HG02870 (cell line): ENCODE results near the gene THUMPD1.
"Not testable (repeated sequence)": the region's sequence is repeated elsewhere in the genome, so short reads cannot be mapped to it uniquely, and the experiment has no call there.

Source experiments
- ATAC-seq: cut with Tn5 transposase; IDR thresholded peaks from one replicate; pipeline ENCODE4 v1.9.1; 2021; ENCODE audit warnings: mild to moderate bottlenecking, moderate library complexity; ENCODE audit not compliant: unreplicated experiment

The THUMPD1 gene

DNA sequence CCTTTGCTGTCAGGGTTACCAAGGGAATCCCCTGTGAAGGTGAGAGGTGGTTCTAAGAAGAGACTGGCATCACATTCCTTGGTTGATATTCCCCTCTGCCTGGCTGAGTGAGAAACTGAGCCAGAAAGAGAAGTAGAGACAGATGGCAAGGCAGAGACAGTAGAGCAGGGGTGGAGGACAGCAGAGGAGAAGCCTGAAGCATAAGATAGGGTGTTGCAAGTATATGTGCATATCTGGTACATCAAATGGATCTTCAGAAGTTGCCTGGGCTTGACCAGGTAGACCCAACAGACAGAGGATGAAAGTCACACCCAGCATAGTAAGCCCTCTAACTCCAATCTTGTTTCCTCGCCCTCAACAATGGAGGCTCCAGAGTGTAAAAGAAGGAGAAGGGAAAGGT lies 7.9 kb upstream of the THUMPD1 start:
- ATAC-seq = no peak

DNA sequence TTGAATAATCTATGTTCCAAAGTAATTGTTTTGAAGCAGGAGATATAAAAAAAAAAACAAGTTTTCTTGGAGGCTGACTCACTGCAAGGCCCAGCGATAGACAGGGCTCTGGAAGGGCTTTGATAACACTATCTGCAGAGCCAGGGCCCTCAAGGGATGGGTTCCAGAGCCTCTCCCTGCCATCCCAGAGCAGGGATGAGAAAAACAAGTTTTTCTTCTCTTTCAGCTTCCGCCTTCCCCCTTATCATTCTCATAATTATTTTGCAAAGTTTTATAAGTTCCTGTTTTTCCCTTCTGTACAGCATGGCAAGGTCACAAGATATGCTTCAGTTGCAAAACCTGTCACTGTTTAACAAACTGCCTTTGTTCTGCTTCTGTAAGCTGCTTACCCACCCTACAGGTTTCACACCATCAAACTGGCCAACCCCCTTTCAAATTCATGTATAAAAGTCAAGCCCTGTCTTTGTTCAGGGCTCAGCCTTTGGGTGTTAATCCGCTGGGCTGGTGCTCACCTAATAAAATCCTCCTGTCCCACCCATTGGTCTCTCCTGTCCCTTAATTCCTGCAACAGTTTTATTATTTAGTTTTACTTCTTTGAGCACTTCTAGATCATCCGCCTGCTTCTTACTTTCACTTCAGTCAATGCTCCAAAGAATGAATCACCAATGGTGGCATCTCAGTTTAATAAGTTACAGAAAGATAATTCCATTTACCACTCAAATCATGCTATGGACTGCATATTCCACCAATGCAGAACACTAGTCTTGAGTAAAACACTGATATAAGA lies 5.6 kb upstream of the THUMPD1 start:
- no peak for ATAC-seq

DNA sequence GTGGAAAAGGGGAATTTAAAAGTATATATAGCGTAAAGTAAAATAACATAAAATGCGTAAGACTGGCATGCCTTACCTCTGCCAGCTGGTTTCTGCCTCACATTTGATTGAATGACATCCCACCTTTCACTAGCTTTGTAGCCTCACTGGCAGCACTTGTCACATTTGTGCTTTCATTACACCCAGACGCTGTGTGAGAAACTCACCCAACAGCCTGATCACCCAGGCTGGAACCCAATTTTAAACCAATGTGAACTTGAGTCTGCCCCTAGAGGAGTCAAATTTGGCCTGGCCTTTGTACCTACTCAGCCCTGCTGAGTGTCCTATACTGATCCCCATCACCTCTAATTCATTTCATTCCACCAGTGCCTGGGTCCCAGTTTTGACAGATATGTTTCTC lies 4.8 kb upstream of the THUMPD1 start:
- ATAC-seq = no peak

DNA sequence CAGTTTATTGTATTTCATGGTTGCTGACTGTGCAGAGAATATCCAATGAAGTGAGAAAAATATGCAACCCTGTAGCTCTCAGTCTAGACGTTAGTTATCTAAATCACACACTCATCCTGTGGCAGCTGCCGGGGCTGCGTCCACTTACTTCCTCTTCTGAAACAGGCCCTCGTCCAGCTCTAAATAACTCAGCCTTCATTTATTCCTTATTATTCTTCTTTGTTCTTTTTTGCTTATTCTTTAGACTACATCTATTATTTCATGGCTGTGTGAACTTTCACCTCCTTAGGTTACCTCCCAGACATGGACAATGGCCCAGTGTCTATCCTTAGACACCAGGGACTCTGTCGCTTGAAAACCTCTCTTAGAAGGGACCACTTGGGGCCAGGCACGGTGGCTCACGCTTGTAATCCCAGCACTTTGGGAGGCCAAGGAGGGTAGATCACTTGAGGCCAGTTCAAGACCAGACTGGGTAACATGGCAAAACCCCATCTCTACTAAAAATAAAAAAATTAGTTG lies 3.4 kb upstream of the THUMPD1 start:
- ATAC-seq = no peak

DNA sequence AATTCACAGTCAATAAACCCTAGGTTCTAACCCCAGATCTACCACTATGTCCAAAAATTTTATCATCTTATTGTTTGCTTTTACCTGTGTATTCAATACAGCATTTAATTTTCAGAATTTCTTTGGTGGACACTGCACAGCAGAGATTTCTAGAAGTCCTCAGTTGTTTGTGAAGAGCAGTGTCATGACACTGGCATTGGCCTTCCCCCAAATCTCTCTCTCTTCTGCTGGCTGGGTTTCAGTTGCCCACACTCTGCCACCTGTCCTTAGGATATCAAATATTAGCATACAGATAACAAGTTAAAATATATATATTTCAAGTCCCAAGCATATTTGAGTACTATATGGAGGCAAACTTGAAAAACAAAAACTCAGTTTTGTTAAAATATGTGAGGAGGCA lies 2.0 kb upstream of the THUMPD1 start:
- no peak for ATAC-seq

DNA sequence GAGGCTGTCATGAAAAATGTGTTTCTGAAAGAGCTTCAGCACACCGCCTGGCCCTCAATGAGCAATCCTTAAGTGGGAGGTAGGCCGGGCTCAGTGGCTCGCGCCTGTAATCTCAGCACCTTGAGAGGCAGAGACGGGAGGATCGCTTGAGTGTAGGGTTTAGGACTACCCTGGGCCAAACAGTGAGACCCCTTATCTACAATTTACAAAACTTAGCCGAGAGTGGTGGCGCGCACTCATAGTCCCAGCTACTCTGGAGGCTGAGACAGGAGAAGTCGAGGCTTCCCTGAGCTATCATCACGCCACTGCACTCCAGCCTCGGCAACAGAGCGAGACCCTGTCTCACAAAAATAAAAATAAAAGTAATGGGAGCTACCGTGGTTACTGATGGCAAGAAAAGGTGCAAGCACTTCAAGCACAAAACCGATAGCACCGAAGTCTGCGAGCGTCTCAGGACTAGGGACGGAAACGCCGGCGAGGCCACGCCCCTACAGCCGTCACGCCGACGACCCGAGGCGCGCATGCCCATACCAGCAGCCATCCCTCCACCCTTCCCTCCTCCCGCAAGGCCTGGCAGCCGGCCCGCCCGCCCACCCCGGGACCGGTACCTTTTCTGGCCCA lies 607 bp downstream of the THUMPD1 start:
- ATAC-seq = peak; percentile 73

DNA sequence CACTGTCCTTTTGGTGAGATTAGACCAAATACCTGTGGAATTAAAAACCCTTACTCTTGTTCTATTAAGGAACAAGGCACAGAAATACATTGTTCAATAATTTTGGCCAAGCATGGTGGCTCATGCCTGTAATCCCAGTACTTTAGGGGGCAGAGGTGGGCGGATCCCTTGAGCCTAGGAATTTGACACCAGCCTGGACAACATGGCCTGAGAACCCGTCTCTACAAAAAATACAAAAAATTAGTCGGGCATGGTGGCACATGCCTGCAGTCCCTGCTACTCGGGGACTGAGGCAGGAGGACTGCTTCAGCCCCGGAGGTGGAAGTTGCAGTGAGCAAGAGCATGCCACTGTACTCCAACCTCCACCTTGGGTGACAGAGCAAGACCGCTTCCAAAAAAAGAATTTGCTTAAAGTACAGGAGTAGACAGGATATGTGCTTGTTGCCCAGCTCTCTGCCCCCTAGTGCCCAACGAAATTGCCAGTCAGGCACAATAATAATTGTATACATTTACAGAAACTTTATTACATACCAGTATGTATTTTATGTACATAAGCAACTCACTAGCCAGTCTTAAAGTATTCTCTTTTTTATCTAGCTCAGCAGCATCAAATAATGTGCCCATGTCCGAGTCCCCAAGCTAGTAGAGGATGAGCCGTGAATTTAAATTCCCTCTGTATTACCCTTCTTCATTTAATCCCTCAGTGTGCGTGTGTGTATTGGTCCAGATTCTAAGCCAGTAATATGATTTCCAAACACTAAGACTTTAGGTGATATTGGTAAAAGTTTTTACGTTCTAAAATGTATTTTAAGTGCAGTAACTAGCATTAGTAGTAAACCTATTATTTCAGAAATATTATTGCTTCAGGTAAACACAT lies 1.4 kb downstream of the THUMPD1 start:
- ATAC-seq = no peak

DNA sequence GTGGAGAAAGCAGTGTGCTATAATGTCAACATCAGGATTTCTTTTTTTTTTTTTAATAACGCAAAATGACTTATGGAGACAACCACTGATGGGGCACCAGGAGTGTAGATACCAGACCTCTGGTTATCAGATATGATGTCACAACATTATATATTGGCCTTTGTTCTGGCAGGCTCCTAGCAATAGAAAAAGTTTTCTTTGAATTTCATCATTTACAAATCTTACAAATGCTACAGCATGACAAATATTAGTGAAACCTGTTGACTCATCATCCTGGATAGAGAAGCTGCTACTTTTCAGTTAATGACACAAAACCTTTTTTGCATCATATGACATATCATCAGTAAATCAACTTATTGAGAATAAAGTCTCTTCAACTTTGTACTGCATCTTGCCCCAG lies 6.1 kb downstream of the THUMPD1 start:
- ATAC-seq = no peak

DNA sequence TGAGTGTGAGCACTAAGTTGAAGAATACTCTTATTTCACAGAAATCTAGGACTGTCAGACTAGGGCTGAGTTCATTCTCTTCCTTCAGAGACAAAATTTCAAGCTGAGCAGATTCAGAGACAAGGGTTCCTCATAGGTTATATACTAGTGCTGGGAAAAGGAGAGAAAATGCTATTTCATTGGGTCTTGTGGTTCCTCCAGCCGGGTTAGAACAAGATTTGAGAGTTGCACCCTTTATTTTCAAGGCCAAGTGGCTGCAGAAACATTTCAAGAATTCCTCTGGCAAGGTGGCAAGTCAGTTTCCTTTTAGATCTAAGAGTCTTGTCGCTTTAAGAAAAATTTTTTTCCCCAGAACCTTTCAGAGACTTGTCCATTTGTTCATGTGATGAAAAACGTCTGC lies 6.8 kb downstream of the THUMPD1 start:
- ATAC-seq = no peak

DNA sequence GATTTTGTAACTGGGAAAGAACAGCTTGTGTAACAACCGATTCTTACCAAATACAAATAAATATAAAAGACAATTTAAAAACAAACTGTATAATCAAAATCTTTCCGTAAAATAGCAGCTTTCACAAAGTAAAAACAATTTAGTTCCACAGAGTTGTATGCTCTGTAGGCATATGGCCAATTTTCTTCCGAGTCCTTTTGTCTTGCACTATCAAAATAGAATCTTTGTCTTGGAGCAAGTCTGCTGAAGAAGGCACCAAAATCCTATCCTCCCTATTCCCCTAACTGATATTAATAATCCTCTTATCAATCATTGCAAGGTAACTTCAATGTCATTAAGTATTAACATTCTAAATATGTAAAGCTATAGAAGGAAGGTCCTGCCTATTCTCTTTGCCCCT lies 7.6 kb downstream of the THUMPD1 start:
- ATAC-seq = no peak

DNA sequence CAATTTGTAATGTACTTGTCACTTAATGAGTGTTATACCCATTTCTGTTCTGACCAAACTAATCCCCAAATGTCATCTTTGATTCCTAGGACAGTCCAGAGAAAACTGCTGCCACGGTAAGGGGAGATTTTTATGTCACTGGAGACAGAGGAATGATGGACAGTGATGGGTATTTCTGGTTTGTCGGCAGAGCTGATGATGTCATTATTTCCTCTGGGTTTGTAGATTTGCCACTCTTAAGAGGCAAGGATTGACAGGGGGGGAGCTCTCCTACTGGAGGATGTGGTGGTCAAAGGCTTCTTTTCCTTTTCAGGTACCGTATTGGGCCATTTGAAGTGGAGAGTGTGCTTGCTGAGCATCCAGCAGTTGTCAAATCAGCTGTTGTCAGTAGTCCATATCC lies 12.5 kb downstream of the THUMPD1 start:
- ATAC-seq = no peak

DNA sequence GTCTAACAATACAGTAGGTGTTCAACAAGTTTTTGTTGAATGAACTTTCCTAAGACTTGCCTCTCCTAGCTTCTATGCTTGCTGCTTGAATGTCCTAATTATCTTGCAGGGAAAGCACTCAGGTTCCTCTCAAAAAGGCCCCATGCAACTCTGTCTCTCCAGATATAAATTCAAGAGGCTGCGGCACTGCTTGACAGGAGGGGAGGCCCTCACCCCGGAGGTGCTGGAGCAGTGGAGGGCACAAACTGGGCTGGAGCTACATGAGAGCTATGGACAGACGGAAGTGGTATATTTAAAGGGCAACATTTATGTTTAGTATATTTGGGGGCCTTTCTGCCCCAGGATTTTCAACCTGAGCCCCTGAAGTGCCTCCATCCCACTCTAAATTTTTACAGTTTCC lies 14.4 kb downstream of the THUMPD1 start:
- ATAC-seq = no peak

DNA sequence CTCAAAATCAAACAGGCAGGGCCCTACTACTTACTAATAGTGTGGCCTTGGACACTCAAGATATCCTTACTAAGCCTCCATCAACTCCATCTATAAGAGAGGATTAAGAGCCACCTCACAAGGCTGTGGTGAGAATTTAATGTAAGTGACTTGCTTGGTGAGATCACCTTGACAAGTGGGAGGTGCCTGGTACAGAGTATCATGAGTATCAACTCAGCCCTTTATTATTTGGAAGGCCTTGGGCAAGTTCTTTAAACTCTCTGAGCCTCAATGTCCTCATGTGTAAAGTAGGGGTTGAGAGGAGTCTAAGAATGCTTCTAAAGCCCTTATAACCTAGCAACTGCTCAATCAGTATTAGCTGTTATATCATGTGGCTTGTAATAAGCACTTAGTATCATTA lies 15.0 kb downstream of the THUMPD1 start:
- no peak for ATAC-seq

DNA sequence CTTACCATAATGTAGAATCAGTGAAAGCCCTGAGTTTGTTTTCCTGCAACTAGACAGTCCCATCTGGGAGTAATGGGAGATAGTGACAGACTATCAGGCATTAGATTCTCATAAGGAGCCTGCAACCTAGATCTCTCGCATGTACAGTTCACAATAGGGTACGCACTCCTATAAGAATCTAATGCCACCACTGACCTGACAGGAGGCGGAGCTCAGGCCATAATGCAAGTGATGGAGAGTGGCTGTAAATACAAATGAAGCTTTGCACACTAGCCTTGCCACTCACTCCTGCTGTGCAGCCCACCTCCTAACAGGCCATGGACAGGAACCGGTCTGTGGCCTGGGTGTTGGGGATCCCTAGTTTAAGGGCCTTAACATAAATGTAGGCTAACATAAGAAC lies 21.4 kb downstream of the THUMPD1 start:
- ATAC-seq = no peak

DNA sequence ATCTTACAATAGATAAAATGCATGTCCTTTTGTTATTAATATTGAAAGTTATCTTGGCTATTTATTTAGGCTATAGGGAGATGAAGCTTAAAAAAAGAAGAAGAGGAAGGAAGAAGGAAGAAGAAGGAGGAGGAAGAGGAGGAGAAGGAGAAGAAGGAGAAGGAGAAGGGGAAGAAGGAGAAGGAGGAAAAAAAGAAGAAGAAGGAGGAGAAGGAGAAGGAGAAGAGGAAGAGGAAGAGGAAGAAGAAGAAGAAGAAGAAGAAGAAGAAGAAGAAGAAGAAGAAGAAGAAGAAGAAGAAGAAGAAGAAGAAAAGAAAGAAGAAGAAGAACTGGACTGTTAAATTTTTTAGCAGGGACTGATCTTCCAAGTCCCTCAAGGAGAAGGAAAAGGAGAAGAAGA lies 23.9 kb downstream of the THUMPD1 start:
- not testable (repeated sequence) for ATAC-seq

DNA sequence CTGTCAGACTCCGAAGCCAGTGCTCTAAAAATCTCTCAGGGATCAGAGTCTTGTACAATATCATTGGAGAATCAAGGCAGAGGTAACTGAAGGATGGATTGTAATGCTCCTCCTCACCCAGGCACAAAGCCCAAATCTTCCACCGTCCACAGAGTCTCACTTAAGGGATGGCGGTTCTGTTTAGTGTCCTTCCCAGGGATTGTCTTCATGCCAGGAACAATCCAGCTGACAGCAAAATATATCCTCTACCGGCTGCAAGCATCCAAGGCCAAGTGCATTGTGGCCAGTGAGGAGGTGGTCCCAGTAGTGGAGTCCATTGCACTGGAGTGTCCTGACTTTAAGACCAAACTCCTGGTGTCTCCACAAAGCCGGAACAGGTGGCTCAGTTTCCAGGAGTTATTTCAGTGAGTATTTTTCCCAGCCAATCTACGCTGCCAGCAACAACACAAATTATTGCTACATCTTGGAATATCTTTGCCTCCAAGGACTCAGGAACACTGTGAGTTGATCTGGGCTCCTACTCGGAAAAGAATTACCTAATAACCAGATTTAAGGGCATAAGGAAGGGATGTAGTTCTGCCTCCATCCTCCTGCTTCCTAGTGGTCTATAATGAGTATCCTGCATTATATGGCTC lies 30.2 kb downstream of the THUMPD1 start:
- ATAC-seq = no peak

DNA sequence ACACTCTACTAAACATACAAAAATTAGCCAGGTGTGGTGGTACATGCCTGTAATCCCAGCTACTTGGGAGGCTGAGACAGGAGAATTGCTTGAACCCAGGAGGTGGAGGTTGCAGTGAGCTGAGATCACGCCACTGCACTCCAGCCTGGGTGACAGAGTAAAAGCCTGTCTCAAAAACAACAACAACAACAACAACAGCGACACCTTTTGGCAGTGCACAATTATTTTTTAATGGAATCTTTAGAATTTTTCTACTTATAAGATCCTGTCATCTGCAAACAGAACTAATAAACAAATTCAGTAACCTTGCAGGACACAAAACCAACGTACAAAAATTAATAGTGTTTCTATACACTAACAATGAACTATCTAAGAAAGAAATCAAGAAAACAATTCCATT lies 33.5 kb downstream of the THUMPD1 start:
- ATAC-seq = not testable (repeated sequence)

DNA sequence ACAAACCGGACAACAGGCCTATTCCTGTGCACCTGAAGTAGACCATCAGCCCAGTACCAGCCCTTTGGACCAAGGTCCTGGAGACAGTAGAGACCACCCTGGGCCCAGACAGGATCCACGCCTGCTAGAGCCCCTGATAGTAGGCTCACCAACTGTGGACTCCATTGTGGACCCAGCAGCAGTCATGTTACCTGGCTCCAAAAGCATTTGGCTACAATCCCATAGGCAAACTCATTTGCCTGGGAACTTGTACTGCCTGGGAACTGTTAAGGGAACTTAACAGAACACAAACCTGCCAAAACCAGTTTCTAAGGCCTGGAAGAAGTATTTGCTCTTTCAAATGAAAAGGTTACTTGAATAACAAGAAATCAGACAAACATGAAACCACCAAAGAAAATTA lies 34.2 kb downstream of the THUMPD1 start:
- no peak for ATAC-seq

DNA sequence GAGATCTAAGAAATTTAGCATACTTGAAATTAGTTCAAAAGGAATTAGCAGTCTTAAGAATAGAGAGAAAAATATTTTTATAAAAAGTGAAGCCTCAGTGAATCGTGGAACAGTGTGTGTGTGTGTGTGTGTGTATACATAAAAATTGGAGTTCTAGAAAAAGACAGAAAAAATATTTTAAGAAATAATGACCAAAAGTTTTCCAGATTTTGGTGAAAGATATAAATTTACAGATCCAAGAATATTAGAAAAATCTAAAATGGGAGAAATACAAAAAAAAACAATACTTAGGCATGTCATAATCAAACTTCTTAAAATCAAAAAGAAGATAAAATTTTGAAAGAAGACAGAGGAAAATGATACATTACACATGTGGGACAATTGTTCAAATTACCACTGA lies 35.6 kb downstream of the THUMPD1 start:
- not testable (repeated sequence) for ATAC-seq

DNA sequence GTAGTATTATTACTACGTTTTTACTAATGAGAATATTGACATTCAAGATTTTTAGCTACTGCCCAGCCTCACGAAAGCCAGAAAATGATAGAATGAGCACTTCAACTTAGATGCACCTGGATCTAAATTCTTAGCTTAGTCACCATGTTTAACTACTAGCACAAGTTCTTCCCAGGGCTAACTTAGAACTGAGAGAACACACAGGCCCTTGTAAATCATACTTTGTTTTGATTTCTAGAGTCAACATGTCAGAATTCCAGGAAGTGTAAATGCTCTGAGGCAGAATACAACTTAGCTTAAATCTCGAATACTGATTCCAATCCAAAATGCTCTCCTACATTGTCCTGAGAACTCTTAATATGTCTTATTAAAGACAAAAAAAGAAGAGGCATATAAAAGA lies 37.3 kb downstream of the THUMPD1 start:
- ATAC-seq = no peak

DNA sequence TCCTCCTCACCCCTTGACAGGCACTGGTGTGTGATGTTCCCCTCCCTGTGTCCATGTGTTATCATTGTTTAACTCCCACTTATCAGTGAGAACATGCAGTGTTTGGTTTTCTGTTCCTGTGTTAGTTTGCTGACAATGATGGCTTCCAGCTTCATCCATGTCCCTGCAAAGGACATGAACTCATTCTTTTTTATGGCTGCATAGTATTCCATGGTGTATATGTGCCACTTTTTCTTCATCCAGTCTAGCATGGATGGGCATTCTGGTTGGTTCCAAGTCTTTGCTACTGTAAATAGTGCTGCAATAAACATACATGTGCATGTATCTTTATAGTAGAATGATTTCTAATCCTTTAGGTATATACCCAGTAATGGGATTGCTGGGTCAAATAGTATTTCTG lies 39.9 kb downstream of the THUMPD1 start:
- not testable (repeated sequence) for ATAC-seq
